Esophagus muscularis mucosa (tissue), 4 donors: ENCODE data around the gene GAL. TPM values are rescaled to one million over a fixed set of nuclear protein-coding genes. Genes with fewer than 3 reads are reported as not detected.

Experiments
- DNase-seq: peaks from one replicate; pipeline ENCODE4 v3.0.0-alpha.2; 2017; ENCODE audit errors: extremely low spot score
- H3K27ac ChIP-seq, 4 donors: fragments of 200-600 bp; sonication (generic); replicated peaks in 1 of 4; 1 replicate in 3 of 4; 2 replicates in 1 of 4; pipeline ENCODE4 v1.5.1; 2016 to 2019; ENCODE audit warnings: mild to moderate bottlenecking in 1 of 4
- H3K27me3 ChIP-seq, 4 donors: fragments of 200-600 bp; sonication (generic); one replicate each; pipeline versions ENCODE4 v1.5.1 to v1.6.0; 2016 to 2019
- H3K36me3 ChIP-seq, 4 donors: fragments of 200-600 bp; sonication (generic); one replicate each; pipeline ENCODE4 v1.5.1; 2016 to 2019
- H3K4me1 ChIP-seq, 4 donors: fragments of 200-600 bp; sonication (generic); one replicate each; pipeline ENCODE4 v1.5.1; 2016 to 2019
- H3K4me3 ChIP-seq, 4 donors: fragments of 200-600 bp; sonication (generic); 1 replicate in 2 of 4; 2 replicates in 2 of 4; pipeline ENCODE4 v1.5.1; 2016 to 2019; ENCODE audit warnings: mild to moderate bottlenecking in 4 of 4, moderate library complexity in 1 of 4
- H3K9me3 ChIP-seq, 4 donors: fragments of 200-600 bp; sonication (generic); 1 replicate in 3 of 4; 2 replicates in 1 of 4; pipeline ENCODE4 v1.5.1; 2016 to 2019
- CTCF ChIP-seq, 3 experiments: fragments of 200-600 bp in 2 of 3; fragments of 450-650 bp in 1 of 3; sonication (generic) in 2 of 3; IDR thresholded peaks; one replicate each; pipeline ENCODE4 v1.5.1; 2017 to 2019; ENCODE audit warnings: antibody characterized with exemption in 3 of 3, mild to moderate bottlenecking in 2 of 3, moderate library complexity in 1 of 3
- EP300 ChIP-seq: sonication (generic); formaldehyde crosslinking; IDR thresholded peaks from one replicate; pipeline ENCODE4 v1.6.1; 2017; ENCODE audit warnings: antibody characterized with exemption
- POLR2A ChIP-seq: fragments of 450-650 bp; IDR thresholded peaks from one replicate; pipeline ENCODE4 v1.6.1; 2017; ENCODE audit warnings: antibody characterized with exemption, moderate library complexity, mild to moderate bottlenecking, low read depth
- POLR2AphosphoS5 ChIP-seq, 2 donors: sonication (generic); formaldehyde crosslinking; IDR thresholded peaks; one replicate each; pipeline ENCODE4 v1.6.1; 2017; ENCODE audit warnings: antibody characterized with exemption in 2 of 2
- WGBS: methylation state at CpG from one replicate; pipeline ENCODE4 v1.1.5; 2018; 5-methylcytosine and 5-hydroxymethylcytosine counted together
- intact Hi-C: fragments of 100-400 bp; cut with DNase I; formaldehyde crosslinking; loops from one replicate; pipeline ENCODE4 v1.15.1; 2023
- total RNA-seq, 4 donors: library from RNA; depleted of rRNA; stranded (reverse); fragments of >200 nt; gene quantifications; one replicate each; pipeline versions ENCODE4 v1.1.0 to v1.2.1, GENCODE V29; 2016

The GAL gene
- total RNA-seq, 4 donors from 2014 or later, result 6.0 to 10.2 (median 8.1) TPM; not detected in 1

GRCh38 chr11:68651208-68651984, 32.9 kb upstream of the GAL start:
- DNase-seq, result no peak
- H3K27me3 ChIP-seq, result peaks cover 0 to 65% (median 0%) of the 10 kb centered on the region in 4 donors
- H3K4me1 ChIP-seq, result no peaks in the 10 kb centered on the region
- no peak overlapping the region for H3K4me3 ChIP-seq
- TF ChIP-seq POLR2AphosphoS5 (IDR thresholded peaks at IDR 0.05) (no peak), EP300 (no peak), POLR2A (no peak), CTCF (IDR thresholded peaks at IDR 0.05) (no peak)
- intact Hi-C loops, result no loop called here
- no peaks in the 10 kb centered on the region for H3K36me3 ChIP-seq
- WGBS, result 63% methylated on average over 15 of the region's 22 CpGs
- H3K27ac ChIP-seq, result no peak overlapping the region
- peaks cover 0 to 29% (median 16%) of the 10 kb centered on the region in 4 donors for H3K9me3 ChIP-seq

GRCh38 chr11:68651985-68652682, 32.2 kb upstream of the GAL start:
- Histone ChIP-seq H3K36me3 (no peaks in the 10 kb centered on the region), H3K4me3 (no peak overlapping the region), H3K9me3 (peaks cover 0 to 21% (median 10%) of the 10 kb centered on the region in 4 donors), H3K27me3 (peaks cover 0 to 64% (median 0%) of the 10 kb centered on the region in 4 donors), H3K4me1 (no peaks in the 10 kb centered on the region), H3K27ac (no peak overlapping the region)
- TF ChIP-seq POLR2AphosphoS5 (IDR thresholded peaks at IDR 0.05), result no peak
- TF ChIP-seq POLR2A, result no peak
- TF ChIP-seq CTCF (IDR thresholded peaks at IDR 0.05), result no peak
- TF ChIP-seq EP300, result no peak
- DNase-seq, result no peak
- intact Hi-C loops, result no loop called here
- WGBS, result 65% methylated on average over 7 of the region's 16 CpGs

DNA sequence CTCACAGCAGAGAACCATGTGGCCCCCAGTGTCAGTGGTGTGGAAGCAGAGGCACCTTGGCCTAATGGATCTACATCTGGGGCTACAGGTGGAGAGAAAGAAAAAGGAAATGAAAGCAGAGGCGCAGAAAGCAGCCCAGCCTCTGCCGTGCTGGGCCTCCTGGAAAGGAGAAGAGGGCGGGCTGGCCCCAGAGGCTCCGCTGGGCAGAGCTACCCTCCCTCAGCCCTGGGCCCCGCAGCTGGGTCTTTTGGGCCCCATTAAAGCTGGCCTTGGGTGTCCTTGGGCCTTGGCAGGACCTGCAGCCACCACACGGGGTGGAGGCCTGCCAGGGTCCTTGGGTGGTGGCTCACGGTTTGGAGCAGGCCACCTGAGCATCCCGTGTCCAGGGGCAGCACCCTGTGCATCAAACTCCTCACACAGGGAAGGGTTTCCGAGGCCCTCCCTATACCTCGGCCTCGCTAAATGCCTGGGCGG, 31.6 kb upstream of the GAL start:
- WGBS, result 78% methylated on average over 9 of the region's 12 CpGs
- intact Hi-C loops, result no loop called here
- H3K27ac ChIP-seq, result no peak overlapping the region

DNA sequence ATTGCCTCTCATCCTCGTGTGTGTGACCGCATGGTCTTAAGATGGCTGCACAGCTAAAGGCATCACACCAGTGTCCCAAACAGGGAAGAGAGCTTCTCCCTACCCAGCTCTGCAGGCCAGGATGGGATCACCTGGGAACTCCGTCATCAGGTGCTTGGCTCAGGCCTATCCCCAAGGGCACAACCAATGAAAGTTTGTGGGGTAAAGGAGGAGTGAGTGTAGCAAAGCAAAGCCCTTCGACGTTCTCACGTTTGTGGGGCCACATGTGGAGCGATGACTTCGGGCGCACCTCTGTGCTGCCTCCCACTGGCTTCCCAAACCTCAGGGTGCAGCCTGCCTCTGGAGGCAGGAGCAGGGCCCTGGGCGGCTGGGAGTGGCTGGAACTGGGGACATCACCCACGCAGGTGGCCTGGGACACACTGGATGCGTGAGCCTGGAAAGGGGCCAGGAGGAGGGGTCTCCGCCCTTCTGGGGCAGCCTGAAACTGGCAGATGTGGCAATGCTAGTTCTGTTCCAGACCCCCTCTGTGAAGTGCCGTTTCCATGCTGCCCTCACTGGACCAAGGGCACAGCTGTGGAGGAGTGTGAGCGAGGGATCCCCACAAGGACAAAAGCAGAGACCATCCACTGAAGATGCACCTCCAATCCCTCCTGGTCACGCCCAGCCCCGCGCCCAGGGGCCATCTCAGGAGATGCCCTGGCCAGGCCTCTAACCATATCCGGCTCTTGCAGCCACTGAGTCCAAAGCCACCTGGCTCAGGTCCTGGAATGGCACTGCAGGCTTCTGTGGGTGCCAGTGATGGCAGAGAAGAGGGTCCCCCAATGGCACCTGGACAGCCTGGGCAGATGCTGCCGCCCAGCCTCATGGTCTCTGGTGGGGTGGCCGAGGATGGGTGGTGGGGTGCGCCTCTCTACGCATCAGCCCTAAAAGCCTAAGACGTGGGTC, 30.6 kb upstream of the GAL start:
- 77% methylated on average over 18 of the region's 24 CpGs for WGBS
- DNase-seq, result no peak

More for the DNA sequence above, 31.6 kb upstream of the GAL start:
- Histone ChIP-seq H3K4me1 (no peaks in the 10 kb centered on the region), H3K4me3 (no peak overlapping the region), H3K9me3 (peaks cover 0 to 15% (median 4%) of the 10 kb centered on the region in 4 donors), H3K36me3 (no peaks in the 10 kb centered on the region), H3K27me3 (peaks cover 0 to 58% (median 0%) of the 10 kb centered on the region in 4 donors)
- no peak for DNase-seq
- TF ChIP-seq POLR2A, result no peak
- TF ChIP-seq EP300, result no peak
- no peak for TF ChIP-seq POLR2AphosphoS5 (IDR thresholded peaks at IDR 0.05)

More for the DNA sequence above, 30.6 kb upstream of the GAL start:
- peaks cover 0 to 14% (median 4%) of the 10 kb centered on the region in 4 donors for H3K9me3 ChIP-seq
- H3K4me3 ChIP-seq, result no peak overlapping the region
- intact Hi-C loops, result no loop called here
- H3K36me3 ChIP-seq, result no peaks in the 10 kb centered on the region
- H3K4me1 ChIP-seq, result peaks cover 0 to under 1% (median 0%) of the 10 kb centered on the region in 4 donors
- TF ChIP-seq POLR2A (no peak), CTCF (IDR thresholded peaks at IDR 0.05) (no peak), EP300 (no peak), POLR2AphosphoS5 (IDR thresholded peaks at IDR 0.05) (no peak)
- peaks cover 0 to 51% (median 0%) of the 10 kb centered on the region in 4 donors for H3K27me3 ChIP-seq
- no peak overlapping the region for H3K27ac ChIP-seq
